GM21825 (cell line): ENCODE data around the gene STK32C.
"Not testable (repeated sequence)": the region's sequence is repeated elsewhere in the genome, so short reads cannot be mapped to it uniquely, and the experiment has no call there.

ENCODE experiments used
- ATAC-seq: cut with Tn5 transposase; IDR thresholded peaks from one replicate; pipeline ENCODE4 v1.9.1; 2021; ENCODE audit warnings: mild to moderate bottlenecking, moderate library complexity; ENCODE audit not compliant: unreplicated experiment

Gene STK32C

GRCh38 chr10:132302421-132303310 lies 5.1 kb downstream of the STK32C start:
- no peak for ATAC-seq

- no peak for ATAC-seq
These were observed 6.1 kb downstream of the STK32C start for GRCh38 chr10:132301371-132302330.

- no peak for ATAC-seq
These were observed 7.2 kb downstream of the STK32C start for GRCh38 chr10:132300582-132300981.

- no peak for ATAC-seq
These were observed 8.1 kb downstream of the STK32C start for GRCh38 chr10:132299371-132300336.

GRCh38 chr10:132298038-132298881 lies 9.5 kb downstream of the STK32C start:
- no peak for ATAC-seq

GRCh38 chr10:132297526-132297925 lies 10.2 kb downstream of the STK32C start:
- ATAC-seq, result no peak

- no peak for ATAC-seq
These were observed 10.9 kb downstream of the STK32C start for GRCh38 chr10:132296666-132297443.

GRCh38 chr10:132295481-132295880 lies 12.3 kb downstream of the STK32C start:
- not testable (repeated sequence) for ATAC-seq

GRCh38 chr10:132294561-132295318 lies 13.0 kb downstream of the STK32C start:
- no peak for ATAC-seq

- ATAC-seq, result no peak
These were observed 13.8 kb downstream of the STK32C start for GRCh38 chr10:132293813-132294520.

GRCh38 chr10:132293201-132293812 lies 14.4 kb downstream of the STK32C start:
- ATAC-seq, result no peak

- no peak for ATAC-seq
These were observed 15.2 kb downstream of the STK32C start for GRCh38 chr10:132292287-132293200.

GRCh38 chr10:132291826-132292225 lies 15.9 kb downstream of the STK32C start:
- no peak for ATAC-seq

- no peak for ATAC-seq
These were observed 17.1 kb downstream of the STK32C start for GRCh38 chr10:132290631-132291030.

- no peak for ATAC-seq
These were observed 18.3 kb downstream of the STK32C start for GRCh38 chr10:132289439-132289838.
